NCI-H1417 (cell line): ENCODE measurements around the gene CIPC.

Experiments used
- DNase-seq, 3 experiments: peaks; one replicate each; lab custom pipeline; 2025; lab: John Stamatoyannopoulos, UW

The CIPC gene

GRCh38 chr14:77125281-77125801 is 27.3 kb downstream of the CIPC start:
- DNase-seq, result peak in 2 of 3 experiments; percentile 41 to 66

- DNase-seq, result no peak
Measured at GRCh38 chr14:77125823-77126325, 27.8 kb downstream of the CIPC start.

GRCh38 chr14:77126461-77126990 is 28.5 kb downstream of the CIPC start:
- DNase-seq, result no peak

GRCh38 chr14:77128414-77128891 is 30.4 kb downstream of the CIPC start:
- DNase-seq, result no peak

- no peak for DNase-seq
Measured at GRCh38 chr14:77130386-77130785, 32.3 kb downstream of the CIPC start.

- no peak for DNase-seq
Measured at GRCh38 chr14:77131206-77131605, 33.1 kb downstream of the CIPC start.

- DNase-seq, result no peak
Measured at GRCh38 chr14:77131871-77132486, 33.9 kb downstream of the CIPC start.

GRCh38 chr14:77133720-77134338 is 35.8 kb downstream of the CIPC start:
- no peak for DNase-seq

GRCh38 chr14:77139022-77139421 is 41.0 kb downstream of the CIPC start:
- no peak for DNase-seq

- DNase-seq, result peak; percentile 45 to 81 (median 78)
Measured at GRCh38 chr14:77139540-77140358, 41.7 kb downstream of the CIPC start.

- peak in 2 of 3 experiments; percentile 73 to 75 for DNase-seq
Measured at GRCh38 chr14:77140359-77141213, 42.5 kb downstream of the CIPC start.

- peak; percentile 30 to 92 (median 86) for DNase-seq
Measured at GRCh38 chr14:77141214-77142004, 43.4 kb downstream of the CIPC start, which contains the start of gene ZDHHC22. ZDHHC22 (minus strand) TSS chr14:77141791; CDS start chr14:77139738, 2,053 bp downstream.

- DNase-seq, result peak in 1 of 3 experiments; percentile 49
Measured at GRCh38 chr14:77142005-77142800, 44.1 kb downstream of the CIPC start.

- no peak for DNase-seq
Measured at GRCh38 chr14:77143071-77143470, 45.0 kb downstream of the CIPC start.

- peak in 1 of 3 experiments; percentile 36 for DNase-seq
Measured at GRCh38 chr14:77144412-77145115, 46.5 kb downstream of the CIPC start.

- DNase-seq, result no peak
Measured at GRCh38 chr14:77145975-77146740, 48.1 kb downstream of the CIPC start.

GRCh38 chr14:77148510-77149231 is 50.6 kb downstream of the CIPC start:
- no peak for DNase-seq
